Measurements from ENCODE around the gene IL10.

Gene IL10

DNA sequence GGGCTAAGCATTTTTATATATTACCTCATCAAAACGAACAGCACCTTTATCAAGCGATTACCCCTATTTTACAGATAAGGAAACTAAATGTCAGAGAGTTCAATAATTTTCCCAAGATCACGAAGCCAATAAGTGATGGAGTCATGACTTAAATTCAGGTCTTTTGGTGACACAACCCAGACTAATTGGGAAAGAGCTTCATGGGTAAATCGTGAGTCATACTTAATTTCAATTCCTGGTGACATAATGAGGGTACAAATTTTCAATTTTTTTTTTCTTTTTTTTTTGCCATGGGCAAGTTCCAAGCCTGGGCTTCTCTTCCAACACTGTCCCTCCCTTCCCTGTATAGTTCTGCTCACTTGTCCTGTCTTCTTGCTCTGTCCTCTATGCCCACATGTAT lies 30.1 kb upstream of the IL10 start:
- Histone ChIP-seq H3K9me3 (ENCODE audit: control insufficient read depth in 2 of 2, low read length in 2 of 2) (no peaks in the 10 kb centered on the region), H3K4me1 (ENCODE audit: control insufficient read depth, insufficient read depth, low read length) (no peaks in the 10 kb centered on the region), H3K36me3 (ENCODE audit: control insufficient read depth in 2 of 2, insufficient read depth in 2 of 2, low read length in 2 of 2) (no peaks in the 10 kb centered on the region), H3K27me3 (ENCODE audit: control insufficient read depth in 1 of 2, insufficient read depth in 2 of 2, low read length in 2 of 2) (peaks cover 5% of the 10 kb centered on the region in 2 donors), H3K4me3 (ENCODE audit: low read length in 2 of 2) (no peak overlapping the region), H3K9ac (ENCODE audit: low read length in 2 of 2) (no peak overlapping the region), H3K27ac (ENCODE audit: low read length) (no peak overlapping the region)

DNA sequence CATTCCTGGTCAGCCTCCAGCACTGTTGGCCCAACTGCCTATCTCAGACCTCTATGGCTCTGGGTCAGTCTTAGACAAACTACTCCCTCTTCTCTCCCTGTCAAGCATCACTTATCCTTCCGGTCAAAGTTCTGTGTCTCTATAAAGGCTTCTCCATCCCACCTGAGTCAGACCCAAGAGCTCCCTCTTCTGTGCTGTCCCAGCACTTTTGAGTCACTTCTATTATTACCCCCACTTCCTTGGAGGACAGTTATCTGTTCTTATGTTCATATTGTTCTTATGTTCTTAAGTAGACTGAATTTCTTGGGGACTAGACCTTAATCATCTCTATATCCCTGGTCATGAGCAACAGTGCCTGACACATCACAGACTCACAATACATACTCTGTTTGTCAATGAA lies 29.2 kb upstream of the IL10 start:
- H3K4me1 ChIP-seq (ENCODE audit: control insufficient read depth, insufficient read depth, low read length) = no peaks in the 10 kb centered on the region
- H3K9me3 ChIP-seq (ENCODE audit: control insufficient read depth in 2 of 2, low read length in 2 of 2) = no peaks in the 10 kb centered on the region
- no peaks in the 10 kb centered on the region for H3K36me3 ChIP-seq (ENCODE audit: control insufficient read depth in 2 of 2, insufficient read depth in 2 of 2, low read length in 2 of 2)
- no peak overlapping the region for H3K27ac ChIP-seq (ENCODE audit: low read length)
- no peak overlapping the region for H3K9ac ChIP-seq (ENCODE audit: low read length in 2 of 2)
- H3K27me3 ChIP-seq (ENCODE audit: control insufficient read depth in 1 of 2, insufficient read depth in 2 of 2, low read length in 2 of 2) = peaks cover 5% of the 10 kb centered on the region in 2 donors
- no peak overlapping the region for H3K4me3 ChIP-seq (ENCODE audit: low read length in 2 of 2)

DNA sequence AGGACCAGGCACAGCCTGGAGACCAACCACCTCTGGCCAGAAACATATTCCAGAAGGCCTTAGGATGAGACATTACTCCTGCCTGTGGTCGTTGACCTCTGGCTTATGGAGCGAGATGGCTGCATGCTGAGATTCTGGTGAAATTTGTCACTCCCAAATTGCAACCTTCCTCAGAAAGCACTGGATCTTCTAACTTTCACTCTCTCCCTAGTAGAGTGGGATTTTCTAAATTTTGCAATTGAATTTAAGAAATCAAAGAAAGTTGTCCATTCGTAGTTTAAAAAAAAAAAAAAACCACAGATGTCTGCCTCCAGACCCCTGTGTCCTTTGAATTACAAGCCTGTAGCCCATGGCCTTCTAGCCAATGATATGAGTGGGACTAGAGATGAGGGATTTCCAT lies 28.6 kb upstream of the IL10 start:
- Histone ChIP-seq H3K4me1 (ENCODE audit: control insufficient read depth, insufficient read depth, low read length) (no peaks in the 10 kb centered on the region), H3K4me3 (ENCODE audit: low read length in 2 of 2) (no peak overlapping the region), H3K36me3 (ENCODE audit: control insufficient read depth in 2 of 2, insufficient read depth in 2 of 2, low read length in 2 of 2) (no peaks in the 10 kb centered on the region), H3K9ac (ENCODE audit: low read length in 2 of 2) (no peak overlapping the region), H3K27ac (ENCODE audit: low read length) (no peak overlapping the region), H3K9me3 (ENCODE audit: control insufficient read depth in 2 of 2, low read length in 2 of 2) (no peaks in the 10 kb centered on the region), H3K27me3 (ENCODE audit: control insufficient read depth in 1 of 2, insufficient read depth in 2 of 2, low read length in 2 of 2) (peaks cover 5% of the 10 kb centered on the region in 2 donors)

DNA sequence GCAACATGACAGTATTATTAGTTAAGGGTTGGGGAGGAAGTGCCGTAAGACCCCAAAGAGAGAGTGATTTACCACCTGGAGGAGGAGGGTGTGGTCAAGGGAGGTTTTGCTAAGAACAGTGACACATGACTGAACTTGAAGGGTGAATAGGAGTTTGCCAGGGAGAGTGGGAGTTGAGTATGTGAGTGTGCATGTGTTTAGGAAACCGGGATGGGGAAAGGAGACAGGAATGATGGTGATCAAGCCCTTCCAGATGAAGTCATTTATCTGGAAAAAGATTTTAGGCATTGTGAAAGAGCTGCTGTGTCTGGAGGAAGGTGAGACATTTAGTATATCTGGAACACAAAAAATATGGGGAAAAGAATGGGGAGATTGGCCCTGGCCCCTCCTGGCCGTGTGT lies 28.1 kb upstream of the IL10 start:
- no peak overlapping the region for H3K27ac ChIP-seq (ENCODE audit: low read length)
- H3K36me3 ChIP-seq (ENCODE audit: control insufficient read depth in 2 of 2, insufficient read depth in 2 of 2, low read length in 2 of 2) = no peaks in the 10 kb centered on the region
- peaks cover 5% of the 10 kb centered on the region in 2 donors for H3K27me3 ChIP-seq (ENCODE audit: control insufficient read depth in 1 of 2, insufficient read depth in 2 of 2, low read length in 2 of 2)

DNA sequence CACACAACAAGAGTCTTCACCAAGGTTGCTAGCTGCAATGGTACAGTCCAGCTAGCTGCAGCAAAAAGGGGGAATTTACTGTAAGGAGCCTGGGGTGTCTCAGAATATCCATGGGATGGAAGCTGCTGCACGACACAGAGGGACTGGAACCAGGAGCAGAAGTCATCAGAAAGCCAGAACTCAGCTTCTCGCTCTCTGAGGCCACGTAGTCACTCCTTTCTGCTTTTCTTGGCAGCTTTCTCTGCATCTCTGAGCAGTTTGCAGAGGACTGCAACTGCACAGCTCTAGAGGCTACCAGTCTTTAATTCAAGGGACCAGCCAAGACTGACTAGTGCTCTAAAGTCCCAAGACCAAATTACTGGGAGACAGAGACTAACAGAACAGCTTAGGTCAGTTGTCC lies 27.0 kb upstream of the IL10 start:
- H3K4me3 ChIP-seq (ENCODE audit: low read length in 2 of 2) = no peak overlapping the region
- no peaks in the 10 kb centered on the region for H3K36me3 ChIP-seq (ENCODE audit: control insufficient read depth in 2 of 2, insufficient read depth in 2 of 2, low read length in 2 of 2)
- H3K27ac ChIP-seq (ENCODE audit: low read length) = no peak overlapping the region
- H3K4me1 ChIP-seq (ENCODE audit: control insufficient read depth, insufficient read depth, low read length) = no peaks in the 10 kb centered on the region
- peaks cover 5 to 7% of the 10 kb centered on the region in 2 donors for H3K27me3 ChIP-seq (ENCODE audit: control insufficient read depth in 1 of 2, insufficient read depth in 2 of 2, low read length in 2 of 2)
- H3K9ac ChIP-seq (ENCODE audit: low read length in 2 of 2) = no peak overlapping the region
- H3K9me3 ChIP-seq (ENCODE audit: control insufficient read depth in 2 of 2, low read length in 2 of 2) = no peaks in the 10 kb centered on the region

More for the DNA sequence above, 28.1 kb upstream of the IL10 start:
- Histone ChIP-seq H3K9ac (ENCODE audit: low read length in 2 of 2) (no peak overlapping the region), H3K9me3 (ENCODE audit: control insufficient read depth in 2 of 2, low read length in 2 of 2) (no peaks in the 10 kb centered on the region), H3K4me1 (ENCODE audit: control insufficient read depth, insufficient read depth, low read length) (no peaks in the 10 kb centered on the region), H3K4me3 (ENCODE audit: low read length in 2 of 2) (no peak overlapping the region)

DNA sequence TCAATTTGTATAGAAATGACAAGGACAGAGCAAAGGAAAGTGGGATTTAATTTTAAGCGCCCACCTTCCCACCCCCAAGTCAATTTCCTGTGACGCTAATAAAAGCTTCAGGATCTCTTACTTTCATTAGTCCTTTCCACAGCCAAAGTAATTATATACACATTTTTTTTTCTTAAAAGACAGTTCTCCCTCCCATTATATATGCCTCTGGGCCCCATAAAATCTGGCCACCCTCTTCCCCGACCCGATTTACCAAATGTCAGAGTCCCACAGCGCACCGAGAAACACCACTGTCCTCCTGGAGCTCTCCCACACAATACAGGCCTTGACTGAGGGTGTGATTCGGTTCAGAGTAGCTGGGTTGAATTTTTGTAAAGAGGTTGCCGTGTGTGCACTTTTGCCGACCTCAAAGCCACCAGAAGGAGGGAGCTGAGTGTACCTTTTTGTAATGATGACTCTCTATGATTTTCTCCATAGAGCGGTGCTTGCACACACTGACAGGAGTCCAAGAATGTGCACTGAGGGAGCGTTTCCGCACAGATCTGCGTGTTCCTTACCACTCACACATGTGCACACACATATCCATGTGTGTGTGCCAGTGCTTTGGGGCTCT lies 26.2 kb upstream of the IL10 start:
- H3K36me3 ChIP-seq (ENCODE audit: control insufficient read depth in 2 of 2, insufficient read depth in 2 of 2, low read length in 2 of 2) = no peaks in the 10 kb centered on the region
- H3K27me3 ChIP-seq (ENCODE audit: control insufficient read depth in 1 of 2, insufficient read depth in 2 of 2, low read length in 2 of 2) = peaks cover 5 to 7% of the 10 kb centered on the region in 2 donors
- H3K4me3 ChIP-seq (ENCODE audit: low read length in 2 of 2) = no peak overlapping the region
- no peak overlapping the region for H3K9ac ChIP-seq (ENCODE audit: low read length in 2 of 2)
- H3K9me3 ChIP-seq (ENCODE audit: control insufficient read depth in 2 of 2, low read length in 2 of 2) = no peaks in the 10 kb centered on the region
- H3K4me1 ChIP-seq (ENCODE audit: control insufficient read depth, insufficient read depth, low read length) = no peaks in the 10 kb centered on the region
- H3K27ac ChIP-seq (ENCODE audit: low read length) = no peak overlapping the region

DNA sequence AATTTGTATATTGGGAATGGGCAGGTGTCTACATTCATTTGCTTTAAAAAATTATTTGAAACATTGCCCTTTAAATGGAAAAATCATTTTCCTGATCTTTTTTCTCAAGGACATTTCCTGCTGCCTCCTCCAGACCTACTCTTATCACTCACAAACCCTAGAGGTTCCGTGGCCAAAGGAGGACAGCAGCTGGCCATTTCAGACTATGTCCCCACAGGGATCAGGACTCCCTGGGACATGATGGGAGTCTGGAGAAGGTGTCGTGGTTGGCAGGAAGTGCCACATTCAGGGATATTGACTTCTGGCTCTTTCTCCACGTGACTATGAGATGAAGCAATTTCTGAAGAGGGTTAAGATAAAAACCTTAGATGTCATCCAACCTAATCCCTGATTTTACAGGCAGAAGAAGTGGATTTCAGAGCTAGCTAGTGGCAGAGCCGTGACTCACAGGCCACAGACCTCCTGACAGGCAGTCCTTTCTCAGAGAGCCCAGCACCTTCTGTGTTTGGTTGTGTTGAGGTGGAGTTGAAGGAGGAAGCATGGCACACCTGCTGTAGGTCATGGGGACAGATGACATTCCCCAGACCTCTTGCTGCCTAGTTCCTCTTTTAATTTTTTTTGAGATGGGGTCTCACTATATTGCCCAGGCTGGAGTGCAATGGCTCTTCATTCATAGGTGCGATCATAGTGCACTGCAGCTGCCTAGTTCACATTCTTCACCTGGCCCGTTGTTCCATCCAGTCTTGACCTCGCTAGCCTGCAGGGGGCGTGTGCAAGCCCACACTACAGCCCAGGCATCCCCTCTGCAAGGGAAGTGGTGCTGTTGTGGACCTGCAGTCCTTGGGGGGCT lies 25.5 kb upstream of the IL10 start:
- Histone ChIP-seq H3K9ac (ENCODE audit: low read length in 2 of 2) (no peak overlapping the region), H3K27ac (ENCODE audit: low read length) (no peak overlapping the region), H3K27me3 (ENCODE audit: control insufficient read depth in 1 of 2, insufficient read depth in 2 of 2, low read length in 2 of 2) (peaks cover 7 to 9% of the 10 kb centered on the region in 2 donors), H3K4me1 (ENCODE audit: control insufficient read depth, insufficient read depth, low read length) (no peaks in the 10 kb centered on the region), H3K9me3 (ENCODE audit: control insufficient read depth in 2 of 2, low read length in 2 of 2) (no peaks in the 10 kb centered on the region), H3K4me3 (ENCODE audit: low read length in 2 of 2) (no peak overlapping the region), H3K36me3 (ENCODE audit: control insufficient read depth in 2 of 2, insufficient read depth in 2 of 2, low read length in 2 of 2) (no peaks in the 10 kb centered on the region)

DNA sequence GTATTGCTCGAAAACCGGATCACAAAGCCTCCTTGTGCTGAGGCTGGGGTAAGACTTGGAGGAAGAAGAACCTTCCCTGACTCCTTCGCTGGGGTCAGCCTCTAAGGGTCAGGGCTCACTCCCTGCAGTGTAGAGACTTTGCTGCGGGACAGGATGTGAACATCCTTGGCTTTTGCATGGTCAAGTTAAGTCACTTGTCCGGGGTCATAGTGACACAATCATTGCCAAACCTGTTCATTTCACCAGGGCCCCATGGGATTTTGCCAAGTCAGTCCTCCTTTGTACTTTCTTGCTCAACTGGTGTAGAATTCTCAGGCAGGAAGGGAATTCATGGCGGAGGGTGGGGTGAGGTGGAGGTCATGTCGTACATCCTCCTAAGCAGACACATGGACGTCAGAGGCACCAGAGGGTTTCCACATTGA lies 24.7 kb upstream of the IL10 start:
- no peaks in the 10 kb centered on the region for H3K4me1 ChIP-seq (ENCODE audit: control insufficient read depth, insufficient read depth, low read length)
- H3K27me3 ChIP-seq (ENCODE audit: control insufficient read depth in 1 of 2, insufficient read depth in 2 of 2, low read length in 2 of 2) = peaks cover 7 to 9% of the 10 kb centered on the region in 2 donors
- H3K4me3 ChIP-seq (ENCODE audit: low read length in 2 of 2) = no peak overlapping the region
- no peak overlapping the region for H3K9ac ChIP-seq (ENCODE audit: low read length in 2 of 2)
- H3K36me3 ChIP-seq (ENCODE audit: control insufficient read depth in 2 of 2, insufficient read depth in 2 of 2, low read length in 2 of 2) = no peaks in the 10 kb centered on the region
- H3K27ac ChIP-seq (ENCODE audit: low read length) = no peak overlapping the region
- H3K9me3 ChIP-seq (ENCODE audit: control insufficient read depth in 2 of 2, low read length in 2 of 2) = no peaks in the 10 kb centered on the region

DNA sequence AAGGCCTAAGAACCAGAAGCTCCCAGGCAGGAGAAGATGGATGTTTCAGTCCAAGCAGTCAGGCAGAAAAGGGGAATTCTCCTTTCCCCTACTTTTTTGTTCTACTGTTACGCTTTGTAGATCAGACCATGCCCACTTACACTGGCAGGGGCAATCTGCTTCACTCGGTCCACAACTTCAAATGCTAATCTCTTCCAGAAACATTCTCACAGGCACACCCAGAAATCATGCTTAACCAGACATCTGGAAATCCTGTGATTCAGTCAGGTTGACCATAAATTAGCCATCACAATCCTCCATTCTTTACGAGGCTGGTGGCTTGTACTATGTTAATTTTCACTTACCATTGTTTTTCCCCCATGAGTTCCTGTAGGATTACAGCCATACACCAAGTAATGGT lies 23.8 kb upstream of the IL10 start:
- H3K9me3 ChIP-seq (ENCODE audit: control insufficient read depth in 2 of 2, low read length in 2 of 2) = no peaks in the 10 kb centered on the region
- no peaks in the 10 kb centered on the region for H3K4me1 ChIP-seq (ENCODE audit: control insufficient read depth, insufficient read depth, low read length)
- no peaks in the 10 kb centered on the region for H3K36me3 ChIP-seq (ENCODE audit: control insufficient read depth in 2 of 2, insufficient read depth in 2 of 2, low read length in 2 of 2)
- H3K27me3 ChIP-seq (ENCODE audit: control insufficient read depth in 1 of 2, insufficient read depth in 2 of 2, low read length in 2 of 2) = peaks cover 7 to 9% of the 10 kb centered on the region in 2 donors
- H3K27ac ChIP-seq (ENCODE audit: low read length) = no peak overlapping the region
- no peak overlapping the region for H3K9ac ChIP-seq (ENCODE audit: low read length in 2 of 2)
- H3K4me3 ChIP-seq (ENCODE audit: low read length in 2 of 2) = no peak overlapping the region

DNA sequence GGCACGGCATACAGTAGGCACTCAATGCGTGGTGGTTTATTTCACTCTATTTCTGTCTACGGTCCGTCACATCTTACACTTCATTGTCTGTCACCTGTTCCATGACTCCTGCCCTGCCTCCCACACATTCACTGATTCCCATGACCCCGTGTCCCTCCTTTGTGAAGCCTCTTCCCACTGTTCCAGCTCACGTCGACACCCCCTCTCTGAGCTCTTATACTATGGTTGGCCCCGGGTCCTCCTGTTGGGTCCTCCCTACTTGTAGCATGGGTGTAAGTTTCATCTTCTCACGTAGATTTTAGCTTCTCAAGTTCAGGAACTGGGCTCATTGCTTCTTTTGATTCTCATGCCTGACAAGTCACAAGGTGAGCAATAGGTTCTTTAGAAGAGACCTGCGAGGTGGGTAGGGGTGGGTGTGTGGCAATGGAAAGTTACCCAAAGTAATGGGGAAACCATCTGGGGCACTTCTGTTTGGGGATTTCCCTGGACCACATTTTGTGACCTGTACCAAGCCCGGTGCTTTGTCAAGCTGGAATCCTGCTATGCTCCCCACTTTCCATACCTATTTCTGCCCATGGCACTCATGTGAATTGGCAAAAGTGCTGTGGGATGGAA lies 22.1 kb upstream of the IL10 start:
- H3K4me1 ChIP-seq (ENCODE audit: control insufficient read depth, insufficient read depth, low read length) = no peaks in the 10 kb centered on the region
- H3K27ac ChIP-seq (ENCODE audit: low read length) = no peak overlapping the region
- no peaks in the 10 kb centered on the region for H3K9me3 ChIP-seq (ENCODE audit: control insufficient read depth in 2 of 2, low read length in 2 of 2)
- peaks cover 7% of the 10 kb centered on the region in 2 donors for H3K27me3 ChIP-seq (ENCODE audit: control insufficient read depth in 1 of 2, insufficient read depth in 2 of 2, low read length in 2 of 2)
- no peak overlapping the region for H3K4me3 ChIP-seq (ENCODE audit: low read length in 2 of 2)
- no peaks in the 10 kb centered on the region for H3K36me3 ChIP-seq (ENCODE audit: control insufficient read depth in 2 of 2, insufficient read depth in 2 of 2, low read length in 2 of 2)
- H3K9ac ChIP-seq (ENCODE audit: low read length in 2 of 2) = no peak overlapping the region

DNA sequence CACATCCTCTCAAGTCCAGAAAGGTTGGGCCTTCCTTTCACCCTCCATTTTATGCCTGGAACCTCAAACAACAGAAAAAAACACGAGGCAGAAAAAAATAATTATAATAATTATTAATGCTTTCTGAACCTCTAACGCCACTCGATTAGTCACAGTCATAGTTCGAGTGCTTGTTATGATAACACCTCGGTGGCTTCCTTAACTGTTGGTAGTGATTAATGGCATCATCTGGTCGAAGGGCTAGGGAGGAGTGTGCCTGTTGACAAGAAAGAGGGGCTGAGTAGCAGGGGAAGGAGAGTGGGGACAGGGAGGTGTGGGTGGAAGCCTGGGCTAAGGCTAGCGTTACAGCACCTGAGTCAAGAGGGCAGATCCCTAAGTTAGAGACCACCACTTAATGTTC lies 21.3 kb upstream of the IL10 start:
- Histone ChIP-seq H3K4me3 (ENCODE audit: low read length in 2 of 2) (no peak overlapping the region), H3K27me3 (ENCODE audit: control insufficient read depth in 1 of 2, insufficient read depth in 2 of 2, low read length in 2 of 2) (peaks cover 4 to 5% of the 10 kb centered on the region in 2 donors), H3K9ac (ENCODE audit: low read length in 2 of 2) (no peak overlapping the region), H3K9me3 (ENCODE audit: control insufficient read depth in 2 of 2, low read length in 2 of 2) (no peaks in the 10 kb centered on the region), H3K4me1 (ENCODE audit: control insufficient read depth, insufficient read depth, low read length) (no peaks in the 10 kb centered on the region), H3K27ac (ENCODE audit: low read length) (no peak overlapping the region), H3K36me3 (ENCODE audit: control insufficient read depth in 2 of 2, insufficient read depth in 2 of 2, low read length in 2 of 2) (no peaks in the 10 kb centered on the region)
